ENCODE measurements around the gene TMA7B.
"Not testable (repeated sequence)": the region's sequence is repeated elsewhere in the genome, so short reads cannot be mapped to it uniquely, and the experiment has no call there.

Gene TMA7B

GRCh38 chr22:39933741-39934140 lies 26.5 kb upstream of the TMA7B start:
- no peak for DNase-seq

- no peak for DNase-seq
Measured at GRCh38 chr22:39935116-39935515, 25.1 kb upstream of the TMA7B start.

- DNase-seq: no peak
Measured at GRCh38 chr22:39935612-39936011, 24.6 kb upstream of the TMA7B start.

- no peak for DNase-seq
Measured at GRCh38 chr22:39936523-39937145, 23.6 kb upstream of the TMA7B start.

GRCh38 chr22:39937906-39938305 lies 22.3 kb upstream of the TMA7B start:
- DNase-seq: no peak

GRCh38 chr22:39938509-39939111 lies 21.6 kb upstream of the TMA7B start:
- DNase-seq: no peak

- no peak for DNase-seq
Measured at GRCh38 chr22:39939830-39940229, 20.4 kb upstream of the TMA7B start.

- DNase-seq: no peak
Measured at GRCh38 chr22:39940757-39941305, 19.4 kb upstream of the TMA7B start.

- no peak for DNase-seq
Measured at GRCh38 chr22:39941601-39942000, 18.6 kb upstream of the TMA7B start.

GRCh38 chr22:39942439-39943230 lies 17.6 kb upstream of the TMA7B start:
- DNase-seq: no peak

GRCh38 chr22:39943337-39943736 lies 16.9 kb upstream of the TMA7B start:
- DNase-seq: no peak

- no peak for DNase-seq
Measured at GRCh38 chr22:39943953-39944872, 16.0 kb upstream of the TMA7B start.

GRCh38 chr22:39946126-39946502 lies 14.1 kb upstream of the TMA7B start:
- no peak for DNase-seq

- DNase-seq: no peak
Measured at GRCh38 chr22:39946503-39947219, 13.5 kb upstream of the TMA7B start.

- no peak for DNase-seq
Measured at GRCh38 chr22:39947220-39948216, 12.7 kb upstream of the TMA7B start.

GRCh38 chr22:39949964-39950737 lies 10.0 kb upstream of the TMA7B start:
- DNase-seq: no peak

GRCh38 chr22:39951603-39952293 lies 8.4 kb upstream of the TMA7B start:
- not testable (repeated sequence) for DNase-seq

- no peak for DNase-seq
Measured at GRCh38 chr22:39952347-39952746, 7.8 kb upstream of the TMA7B start.

- DNase-seq: no peak
Measured at GRCh38 chr22:39953101-39953500, 7.1 kb upstream of the TMA7B start.

Data from fibroblast of skin of back (primary cell).